Astrocyte (in vitro differentiated cells and primary cell): Measurements from ENCODE around the gene UBE2G1. TPM values are rescaled to one million over a fixed set of nuclear protein-coding genes. Genes with fewer than 3 reads are reported as not detected.

Source experiments
- DNase-seq: peaks from one replicate; pipeline ENCODE4 v3.0.0-alpha.2; 2010; ENCODE audit warnings: low read depth
- FAIRE-seq: peaks from 2 replicates; lab custom pipeline; 2011; peaks lifted over from hg19 to GRCh38; lab: Jason Lieb, UNC
- H2AFZ ChIP-seq: 2 replicates; pipeline ENCODE4 v1.6.0; 2012; ENCODE audit warnings: low read depth, low read length, inconsistent platforms
- H3K27ac ChIP-seq: 2 replicates; pipeline ENCODE4 v1.5.1; 2011; ENCODE audit warnings: low read depth, low read length, inconsistent platforms
- H3K27me3 ChIP-seq: 2 replicates; pipeline ENCODE4 v1.6.0; 2011; ENCODE audit warnings: low read length, inconsistent platforms; ENCODE audit not compliant: insufficient read depth
- H3K36me3 ChIP-seq: 2 replicates; pipeline ENCODE4 v1.5.1; 2011; ENCODE audit warnings: low read length, inconsistent platforms; ENCODE audit not compliant: insufficient read depth
- H3K4me1 ChIP-seq: 2 replicates; pipeline ENCODE4 v1.5.1; 2011; ENCODE audit warnings: low read length, inconsistent platforms; ENCODE audit not compliant: insufficient read depth
- H3K4me2 ChIP-seq: 2 replicates; pipeline ENCODE4 v1.6.0; 2012; ENCODE audit warnings: low read length, inconsistent platforms
- H3K4me3 ChIP-seq: 2 replicates; pipeline ENCODE4 v1.5.1; 2011; ENCODE audit warnings: low read depth, mild to moderate bottlenecking, low read length, inconsistent platforms; ENCODE audit not compliant: insufficient read depth
- H3K79me2 ChIP-seq: 2 replicates; pipeline ENCODE4 v1.6.0; 2012; ENCODE audit warnings: mild to moderate bottlenecking, low read length, inconsistent platforms; ENCODE audit not compliant: insufficient read depth
- H3K9ac ChIP-seq: 2 replicates; pipeline ENCODE4 v1.6.0; 2012; ENCODE audit warnings: mild to moderate bottlenecking, low read length, inconsistent platforms
- H3K9me3 ChIP-seq: 2 replicates; pipeline ENCODE4 v1.5.1; 2012; ENCODE audit warnings: low read depth, mild to moderate bottlenecking, low read length, inconsistent platforms; ENCODE audit not compliant: insufficient read depth
- H4K20me1 ChIP-seq: 2 replicates; pipeline ENCODE4 v1.6.0; 2012; ENCODE audit warnings: low read length, inconsistent platforms; ENCODE audit not compliant: insufficient read depth
- H3K27ac Mint-ChIP-seq: one replicate; pipeline ENCODE4 v1.8.0; 2021; ENCODE audit warnings: mild to moderate bottlenecking, mixed read lengths; ENCODE audit not compliant: unreplicated experiment
- H3K27me3 Mint-ChIP-seq: one replicate; pipeline ENCODE4 v1.8.0; 2021; ENCODE audit warnings: low read depth, mixed read lengths; ENCODE audit not compliant: unreplicated experiment
- H3K36me3 Mint-ChIP-seq: one replicate; pipeline ENCODE4 v1.8.0; 2021; ENCODE audit warnings: low read depth, mixed read lengths; ENCODE audit not compliant: unreplicated experiment
- H3K4me1 Mint-ChIP-seq: one replicate; pipeline ENCODE4 v1.8.0; 2021; ENCODE audit warnings: low read depth, mixed read lengths; ENCODE audit not compliant: unreplicated experiment
- H3K4me3 Mint-ChIP-seq: one replicate; pipeline ENCODE4 v1.8.0; 2021; ENCODE audit warnings: mild to moderate bottlenecking, moderate library complexity, mixed read lengths; ENCODE audit not compliant: unreplicated experiment
- H3K9me3 Mint-ChIP-seq: one replicate; pipeline ENCODE4 v1.8.0; 2021; ENCODE audit warnings: mild to moderate bottlenecking, mixed read lengths; ENCODE audit not compliant: unreplicated experiment
- CTCF ChIP-seq: IDR thresholded peaks from 2 replicates; pipeline ENCODE4 v1.5.1; 2011; ENCODE audit warnings: low read depth, mild to moderate bottlenecking, inconsistent platforms, low read length, moderate library complexity; ENCODE audit not compliant: insufficient read depth
- EZH2 ChIP-seq: IDR thresholded peaks from 2 replicates; pipeline ENCODE4 v1.6.1; 2012; ENCODE audit warnings: mild to moderate bottlenecking, low read length, inconsistent platforms; ENCODE audit not compliant: insufficient read depth
- total RNA-seq: library from RNA; stranded (reverse); gene quantifications from 2 replicates; pipeline ENCODE4 v1.2.1, GENCODE V29; 2021

The UBE2G1 gene
- total RNA-seq, 1 donor from 2014 or later, result 123 TPM

GRCh38 chr17:4233668-4234258, 132.7 kb downstream of the UBE2G1 start:
- peaks cover 42% of the 10 kb centered on the region for H3K4me1 ChIP-seq
- peaks cover 9% of the 10 kb centered on the region for H3K36me3 ChIP-seq
- Mint-ChIP-seq H3K27ac (peak overlapping the region; percentile 97), H3K27me3 (no peaks in the 10 kb centered on the region), H3K36me3 (peaks cover 6% of the 10 kb centered on the region), H3K9me3 (no peaks in the 10 kb centered on the region), H3K4me1 (peaks cover 50% of the 10 kb centered on the region), H3K4me3 (no peak overlapping the region)
- H3K4me2 ChIP-seq, result no peak overlapping the region
- H3K9ac ChIP-seq, result peak overlapping the region; percentile 49
- H4K20me1 ChIP-seq, result peaks cover 7% of the 10 kb centered on the region
- TF ChIP-seq CTCF, result no peak
- TF ChIP-seq EZH2, result no peak
- H3K27me3 ChIP-seq, result no peaks in the 10 kb centered on the region
- H2AFZ ChIP-seq, result no peak overlapping the region
- H3K79me2 ChIP-seq, result peaks cover 18% of the 10 kb centered on the region
- no peak for DNase-seq
- no peak for FAIRE-seq
- H3K27ac ChIP-seq, result peak overlapping the region; percentile 67
- H3K4me3 ChIP-seq, result no peak overlapping the region
- H3K9me3 ChIP-seq, result no peaks in the 10 kb centered on the region

GRCh38 chr17:4232168-4232813, 134.2 kb downstream of the UBE2G1 start:
- Histone ChIP-seq H3K36me3 (peaks cover 9% of the 10 kb centered on the region), H3K9ac (peak overlapping the region; percentile 49), H4K20me1 (peaks cover 10% of the 10 kb centered on the region), H3K4me3 (no peak overlapping the region), H3K79me2 (peaks cover 19% of the 10 kb centered on the region), H2AFZ (no peak overlapping the region), H3K27me3 (no peaks in the 10 kb centered on the region), H3K9me3 (no peaks in the 10 kb centered on the region), H3K4me1 (peaks cover 42% of the 10 kb centered on the region), H3K27ac (peak overlapping the region; percentile 67), H3K4me2 (peak overlapping the region; percentile 35)
- peak; percentile 75 for DNase-seq
- peaks cover 9% of the 10 kb centered on the region for H3K36me3 Mint-ChIP-seq
- TF ChIP-seq CTCF, result no peak
- TF ChIP-seq EZH2, result no peak
- H3K4me3 Mint-ChIP-seq, result peak overlapping the region; percentile 43
- no peaks in the 10 kb centered on the region for H3K9me3 Mint-ChIP-seq
- H3K4me1 Mint-ChIP-seq, result peaks cover 54% of the 10 kb centered on the region
- H3K27me3 Mint-ChIP-seq, result no peaks in the 10 kb centered on the region
- peak overlapping the region; percentile 97 for H3K27ac Mint-ChIP-seq
- no peak for FAIRE-seq
